GM21576 (cell line): ENCODE data around the gene TANC1.
A peak's percentile ranks its signal among the peaks of the same experiment; 100 is the strongest.

ENCODE experiments used
- ATAC-seq: cut with Tn5 transposase; IDR thresholded peaks from one replicate; pipeline ENCODE4 v1.9.1; 2021; ENCODE audit warnings: mild to moderate bottlenecking, moderate library complexity; ENCODE audit not compliant: unreplicated experiment

TANC1 gene

DNA sequence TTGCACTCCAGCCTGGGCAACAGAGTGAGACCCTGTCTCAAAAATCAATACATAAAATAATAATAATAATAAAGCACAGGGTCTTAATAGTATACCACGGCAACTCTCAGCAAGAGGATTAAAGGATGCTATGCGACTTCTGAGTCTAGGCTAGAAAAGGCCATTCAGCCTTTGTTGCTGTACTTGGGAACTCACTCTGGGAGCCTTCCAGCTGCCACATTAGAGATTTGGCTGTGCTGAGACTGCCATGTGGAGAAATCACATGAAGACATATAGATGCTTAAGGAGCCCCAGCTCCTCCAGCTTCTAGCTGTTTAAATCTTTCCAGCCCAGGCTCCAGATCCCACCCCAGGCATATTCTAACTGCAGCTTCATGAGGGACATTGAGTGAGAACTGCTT, 8.2 kb upstream of the TANC1 start:
- no peak for ATAC-seq

DNA sequence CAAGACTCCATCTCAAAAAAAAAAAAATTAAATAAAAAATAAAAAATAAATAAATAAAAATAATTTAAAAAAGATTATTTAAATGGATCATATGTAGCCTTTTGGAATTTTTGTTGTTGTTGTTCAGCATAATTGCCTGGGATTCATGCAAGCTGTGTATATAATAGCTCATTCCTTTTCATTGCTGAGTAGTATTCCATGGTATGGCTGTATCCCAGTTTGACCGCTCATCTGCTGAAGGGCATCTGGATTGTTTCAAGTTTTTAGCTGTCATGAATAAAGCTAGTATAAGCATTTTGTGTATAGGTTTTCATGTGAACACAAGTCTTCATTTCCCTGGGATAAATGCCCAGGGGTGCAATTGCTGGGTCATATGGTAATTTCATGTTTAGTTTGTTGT, 6.4 kb upstream of the TANC1 start:
- ATAC-seq: no peak

DNA sequence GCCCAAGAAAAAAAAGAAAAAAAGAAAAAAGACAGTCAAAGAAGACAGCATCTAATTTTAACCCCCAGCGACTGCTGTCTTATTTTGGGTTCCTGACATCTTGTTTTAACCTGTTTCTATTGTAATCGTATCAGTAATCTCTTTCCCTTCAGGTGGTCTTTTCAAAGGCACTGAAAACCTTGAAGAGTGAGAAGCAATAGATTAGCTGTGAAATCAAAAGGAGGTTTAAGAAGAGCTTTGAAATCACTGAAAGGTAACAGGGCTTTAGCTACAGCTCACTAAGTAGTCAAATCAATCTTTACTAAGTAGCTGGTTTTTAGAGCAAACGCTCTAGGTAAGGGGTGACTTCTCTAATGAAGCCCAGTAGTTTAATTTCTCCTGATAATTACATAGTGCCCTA, 5.4 kb upstream of the TANC1 start:
- ATAC-seq: no peak

DNA sequence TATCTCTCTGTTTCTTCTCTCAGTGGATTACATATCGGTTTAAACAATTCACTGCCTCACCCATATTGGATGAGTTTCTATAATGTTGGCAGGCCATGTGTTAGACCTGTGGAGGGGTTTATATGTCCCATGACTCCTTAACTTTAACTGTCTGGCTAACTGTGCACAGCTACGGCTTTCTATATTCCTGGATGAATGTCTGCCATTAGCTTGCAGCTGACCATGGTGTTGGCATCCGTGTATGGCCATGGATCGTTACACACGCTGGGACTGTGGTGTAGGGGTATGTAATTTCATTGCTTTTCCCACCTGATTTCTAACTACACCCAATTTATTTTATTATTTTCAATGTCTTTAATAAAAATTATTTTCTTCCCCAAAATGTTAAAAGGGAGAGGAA, 3.3 kb upstream of the TANC1 start:
- ATAC-seq: no peak

DNA sequence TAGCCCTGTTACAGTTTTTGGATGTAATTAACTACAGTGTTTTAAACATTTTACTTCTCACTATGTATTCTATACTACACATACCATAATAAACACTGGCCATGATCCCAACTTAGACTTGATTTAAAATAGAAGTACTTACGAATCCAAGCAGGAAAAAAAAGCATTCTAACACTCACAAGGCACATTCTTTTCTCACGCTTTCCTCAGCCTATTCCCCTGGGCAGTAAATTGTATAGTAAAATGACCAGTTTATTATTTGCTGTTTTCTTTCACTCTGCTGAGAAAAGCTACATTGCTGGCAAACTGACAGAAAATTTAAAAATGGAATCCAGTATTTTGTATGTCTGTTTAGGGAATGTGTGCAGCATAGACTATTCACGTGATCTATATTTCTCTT, 2.8 kb upstream of the TANC1 start:
- no peak for ATAC-seq

DNA sequence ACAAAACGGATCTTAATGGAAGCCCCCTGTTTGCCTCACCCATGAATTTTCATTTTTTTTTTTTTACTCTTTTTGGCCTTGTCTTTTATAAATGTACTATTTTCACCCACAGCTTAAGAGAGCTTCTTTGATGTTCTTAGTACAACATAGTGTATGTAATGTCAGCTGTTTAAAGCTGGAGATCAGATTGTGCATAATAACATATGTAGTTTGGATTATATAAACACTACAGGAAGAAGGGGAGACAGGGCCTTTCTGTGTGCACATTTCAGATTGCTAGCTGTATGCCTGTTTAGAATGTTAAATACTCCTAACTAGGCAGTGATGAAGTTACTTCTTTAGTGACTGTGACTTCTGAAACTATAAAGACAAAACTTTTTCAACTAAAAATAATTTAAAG, 2.1 kb upstream of the TANC1 start:
- no peak for ATAC-seq

DNA sequence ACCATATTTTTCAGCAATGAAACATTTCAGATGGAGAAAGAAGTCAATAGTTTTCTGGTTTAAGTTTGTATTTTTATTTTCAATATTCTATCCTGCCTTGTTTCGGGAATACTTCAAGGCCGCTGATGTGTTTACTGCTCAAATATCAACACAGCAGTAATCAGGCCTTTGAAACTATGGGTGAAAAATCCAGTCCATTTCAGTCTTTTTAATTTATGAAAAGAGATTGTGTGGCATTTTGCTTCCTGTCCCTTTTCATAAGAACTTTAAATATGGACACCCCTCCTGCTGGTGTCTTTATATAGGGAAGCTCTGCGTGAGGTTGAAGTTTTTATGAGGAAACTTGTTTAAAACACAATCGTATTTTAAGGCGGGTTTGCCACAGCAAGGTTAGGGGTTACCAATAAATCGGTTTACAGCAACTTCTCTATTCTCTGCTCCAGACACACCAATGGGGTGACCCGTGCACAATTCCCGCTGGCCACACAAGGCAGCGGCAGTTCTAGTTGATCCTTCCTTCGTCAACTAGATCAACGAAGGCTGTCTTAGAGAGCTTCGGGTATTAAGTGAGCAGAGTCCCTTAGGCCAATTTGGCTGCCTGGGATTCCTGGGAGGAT, 1.2 kb upstream of the TANC1 start:
- ATAC-seq: no peak

DNA sequence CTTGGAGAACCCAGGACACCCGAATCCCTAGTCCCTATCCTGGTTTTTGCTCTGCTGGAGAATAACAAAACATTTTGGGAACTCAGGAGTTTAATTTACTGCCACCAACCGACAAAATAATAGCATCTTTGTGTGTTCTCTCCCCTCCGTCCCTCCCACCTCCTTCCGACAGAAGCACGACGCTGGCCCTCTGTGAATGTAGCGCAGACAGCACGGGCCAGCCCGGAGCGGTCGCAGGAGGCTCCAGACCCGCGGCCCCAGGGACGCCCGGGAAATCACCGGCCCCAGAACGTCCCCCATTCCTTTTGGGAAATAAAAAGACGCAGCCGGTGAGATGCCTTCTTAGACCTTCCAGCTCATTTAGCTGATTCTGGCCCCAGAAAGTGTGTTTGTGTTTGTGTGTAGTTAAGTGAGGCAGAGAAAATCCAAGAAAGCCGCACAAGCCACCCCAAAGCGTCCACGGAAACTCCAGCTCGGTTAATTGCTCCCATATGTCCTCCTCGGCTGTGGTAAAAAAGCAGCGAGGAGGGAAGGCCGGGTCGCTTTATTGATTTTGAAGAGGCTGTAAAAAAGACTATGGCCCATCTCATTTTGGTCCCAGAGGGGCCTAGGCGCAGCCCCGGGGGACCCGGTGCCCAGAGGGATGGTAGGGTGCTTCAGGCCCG, 577 bp upstream of the TANC1 start:
- ATAC-seq: no peak

DNA sequence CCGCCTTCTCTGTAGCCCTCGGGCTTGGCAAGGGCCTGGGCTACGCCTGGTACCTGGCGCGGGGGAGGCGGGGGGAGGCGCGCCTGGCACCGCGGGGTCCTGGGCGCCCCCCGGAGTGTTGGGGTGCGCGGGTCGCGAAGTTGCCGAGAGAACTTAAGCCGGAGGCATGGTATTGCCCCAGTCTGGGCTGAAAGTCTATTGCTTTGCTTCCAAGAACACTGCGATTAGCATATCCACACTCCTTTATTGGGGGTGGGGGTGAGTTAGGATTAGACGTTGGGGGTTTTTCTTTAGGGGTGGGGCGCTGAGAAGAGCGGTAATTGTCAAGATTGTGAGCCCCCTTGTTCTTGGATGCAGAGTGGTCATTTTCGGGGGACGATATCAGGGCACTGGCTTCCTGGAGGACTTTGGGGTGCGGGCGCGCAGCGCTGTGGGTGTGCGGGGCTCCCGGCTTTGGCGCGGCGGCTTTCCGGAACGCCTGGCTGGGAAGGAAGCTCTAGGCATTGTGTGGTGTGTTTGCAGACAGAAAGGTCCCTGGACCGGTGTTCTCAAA, 798 bp downstream of the TANC1 start:
- peak; percentile 3 for ATAC-seq

DNA sequence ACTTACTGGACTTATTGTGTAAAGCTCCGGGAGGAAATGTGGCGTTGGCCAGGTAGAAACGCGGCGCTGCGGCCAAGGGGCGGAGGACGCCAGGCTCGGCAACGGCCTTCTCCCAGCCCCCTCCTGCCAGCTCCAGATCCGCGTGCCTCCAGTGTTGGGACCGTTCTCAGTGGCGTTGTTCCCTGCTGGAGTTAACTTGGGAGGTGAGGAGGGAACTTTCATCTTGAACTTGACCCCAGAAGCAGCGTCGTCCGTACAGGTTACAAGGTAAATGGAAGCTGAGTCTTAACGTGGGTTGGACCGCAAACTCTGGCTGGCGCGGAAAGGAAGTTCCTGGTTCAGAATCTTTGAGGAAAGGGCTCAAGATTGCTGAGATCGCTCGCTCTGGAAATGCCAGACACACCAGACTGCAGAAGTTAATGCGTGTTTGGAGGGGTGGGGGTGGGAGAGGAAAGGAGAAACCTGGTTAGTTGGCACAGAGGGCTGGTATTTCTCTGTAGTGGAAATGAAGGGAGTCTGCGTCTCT, 1.3 kb downstream of the TANC1 start:
- ATAC-seq: no peak

DNA sequence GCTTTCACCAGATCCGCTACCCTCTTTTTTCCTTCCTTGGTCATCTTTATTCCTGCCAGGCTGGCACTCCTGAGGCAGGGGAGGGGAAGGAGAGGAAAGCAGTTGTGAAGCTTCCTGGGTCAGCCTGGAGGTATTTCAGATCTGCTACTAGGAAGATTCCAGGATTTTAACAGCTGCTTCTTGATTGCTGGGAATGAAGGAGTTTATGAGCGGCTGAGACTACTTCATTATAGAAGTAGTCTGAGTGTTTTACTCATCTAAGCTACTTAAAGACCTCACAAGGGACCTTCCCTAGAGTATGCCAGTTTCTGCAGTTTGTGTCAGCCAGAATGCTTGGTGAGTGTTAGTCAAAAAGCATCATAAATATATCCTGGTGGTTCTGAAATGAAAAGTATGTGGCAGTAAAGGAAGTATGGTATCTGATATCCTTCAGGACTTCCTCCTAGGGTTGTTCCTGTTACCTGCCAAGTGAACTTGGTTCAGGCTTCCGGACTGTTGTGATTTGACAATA, 1.9 kb downstream of the TANC1 start:
- ATAC-seq: no peak

DNA sequence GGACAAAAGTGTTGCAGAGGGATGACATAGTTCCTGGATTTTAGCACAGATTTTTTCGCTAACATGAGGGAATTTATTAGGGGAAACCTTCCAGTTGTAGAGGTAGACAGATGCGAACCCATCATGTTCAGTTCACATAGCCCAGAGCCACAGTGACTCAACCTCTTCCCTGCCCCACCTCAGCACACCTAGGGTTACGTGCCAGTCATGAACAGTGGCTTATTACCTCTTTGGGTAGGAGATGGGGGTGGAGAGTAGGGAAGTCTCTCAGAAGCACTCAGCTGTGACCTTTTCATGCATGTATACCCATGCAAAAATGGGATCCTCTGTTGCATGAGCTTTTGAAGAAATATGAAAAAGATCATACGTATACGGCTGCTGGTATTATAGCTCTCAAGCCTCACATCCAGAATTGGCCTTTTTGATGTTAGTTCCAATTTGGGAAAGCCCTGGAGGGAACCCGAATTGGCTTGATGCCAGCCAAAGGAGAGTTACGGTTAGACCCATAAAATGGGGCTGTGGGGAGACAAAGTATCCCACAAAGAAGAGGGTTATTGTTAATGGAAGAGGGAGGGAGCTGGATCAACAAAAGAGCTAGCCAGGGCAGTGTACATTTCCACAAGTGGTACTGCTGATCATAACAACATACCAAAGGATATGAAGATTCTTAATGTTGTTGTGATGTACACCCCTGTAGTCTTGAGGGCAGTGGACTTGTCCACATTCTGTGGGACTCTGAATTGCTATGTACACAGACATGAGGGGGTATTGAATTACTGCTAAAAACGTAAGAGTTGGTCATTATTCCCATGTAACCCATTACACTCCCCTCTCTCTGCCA, 4.9 kb downstream of the TANC1 start:
- ATAC-seq: no peak

DNA sequence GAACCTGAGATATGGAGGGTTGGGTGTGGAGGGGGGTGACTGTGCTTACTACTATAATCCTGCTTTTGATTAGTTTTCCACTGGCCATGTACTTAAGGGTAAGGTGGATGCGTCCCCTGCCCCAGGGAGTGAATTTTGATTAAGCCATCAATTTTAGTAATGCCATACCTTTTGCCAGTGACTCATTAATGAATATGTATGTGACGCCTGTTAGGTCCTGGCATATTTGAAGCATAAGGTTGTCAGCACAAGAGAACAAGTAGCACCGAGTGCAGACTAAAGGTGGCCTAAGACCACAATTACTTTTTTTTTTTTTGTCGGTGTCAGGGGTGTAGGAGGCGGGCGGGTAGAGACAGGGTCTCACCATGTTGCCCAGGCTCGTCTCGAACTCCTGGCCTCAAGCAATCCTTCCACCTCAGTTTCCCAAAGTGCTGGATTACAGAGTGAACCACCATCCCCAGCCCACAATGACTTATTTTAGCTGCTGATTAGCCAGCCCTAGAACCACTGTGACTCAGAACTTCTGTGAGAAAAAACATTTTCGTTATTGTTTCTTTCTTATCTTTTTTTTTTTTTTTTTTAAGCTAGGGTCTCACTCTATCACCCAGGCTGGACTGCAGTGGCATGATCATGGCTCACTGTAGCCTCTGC, 7.0 kb downstream of the TANC1 start:
- ATAC-seq: no peak

DNA sequence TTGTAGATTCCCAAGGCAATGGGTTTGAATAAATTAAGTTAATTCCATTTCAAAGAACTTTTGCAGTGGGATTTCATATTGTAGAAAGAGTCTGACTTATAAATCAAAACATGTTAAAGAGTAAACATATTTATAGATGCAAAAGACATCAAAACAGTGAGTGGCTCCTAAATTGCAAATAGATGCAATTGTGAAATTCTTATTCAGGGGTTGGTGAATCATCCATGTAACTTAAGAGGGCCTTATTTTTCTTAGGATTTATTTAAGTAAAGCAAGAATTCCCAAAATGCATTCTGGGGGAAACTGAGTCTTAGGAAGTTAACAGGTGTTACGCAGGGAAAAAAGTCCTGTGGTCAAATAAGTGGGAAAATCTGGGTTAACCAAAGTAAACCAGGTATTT, 11.3 kb downstream of the TANC1 start:
- no peak for ATAC-seq

DNA sequence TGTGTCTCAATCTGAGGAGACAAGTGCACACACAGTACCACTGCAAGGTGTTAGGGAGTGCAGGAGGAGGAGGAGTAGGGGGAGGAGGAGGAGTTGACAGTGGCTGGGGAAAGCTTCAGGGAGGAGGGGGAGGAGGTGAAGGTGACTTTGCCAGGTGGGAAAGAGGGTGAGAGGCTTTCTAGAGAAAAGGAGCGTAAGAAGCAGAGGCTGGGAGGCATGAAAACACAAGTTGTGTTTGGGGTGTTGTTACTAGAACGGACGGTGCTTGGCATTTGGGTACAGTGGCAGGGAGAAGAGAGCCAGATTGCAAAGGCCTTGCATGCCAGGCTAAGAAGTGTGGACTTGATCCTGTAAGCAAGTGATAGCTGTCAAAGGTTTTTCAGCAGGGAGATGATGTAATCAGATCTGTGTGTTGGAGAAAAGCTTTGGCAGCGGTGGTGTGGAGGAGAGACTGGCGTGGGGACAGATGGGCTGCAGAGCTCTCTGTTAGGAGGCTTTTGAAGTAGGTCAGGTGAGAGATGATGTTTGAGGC, 16.2 kb downstream of the TANC1 start:
- ATAC-seq: no peak

DNA sequence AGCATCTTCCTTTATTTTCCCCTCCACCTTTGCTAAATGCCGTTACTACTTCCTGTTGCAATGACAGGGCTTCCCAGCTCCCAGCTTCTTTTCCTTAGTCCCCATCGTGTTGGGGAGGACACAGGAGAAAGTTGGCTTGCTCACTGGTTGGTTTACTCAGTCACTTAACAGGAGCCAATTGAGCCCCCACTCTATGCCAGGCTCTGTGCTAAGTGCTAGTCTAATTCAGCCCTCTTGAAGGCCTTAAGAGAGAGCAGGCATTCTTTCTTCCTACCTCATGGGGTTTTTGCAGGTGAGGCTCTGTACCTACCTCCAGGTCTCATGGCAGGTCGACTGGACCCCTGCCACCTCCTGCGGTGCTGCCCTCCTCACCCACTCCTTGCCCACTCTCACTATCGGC, 20.1 kb downstream of the TANC1 start:
- ATAC-seq: no peak

DNA sequence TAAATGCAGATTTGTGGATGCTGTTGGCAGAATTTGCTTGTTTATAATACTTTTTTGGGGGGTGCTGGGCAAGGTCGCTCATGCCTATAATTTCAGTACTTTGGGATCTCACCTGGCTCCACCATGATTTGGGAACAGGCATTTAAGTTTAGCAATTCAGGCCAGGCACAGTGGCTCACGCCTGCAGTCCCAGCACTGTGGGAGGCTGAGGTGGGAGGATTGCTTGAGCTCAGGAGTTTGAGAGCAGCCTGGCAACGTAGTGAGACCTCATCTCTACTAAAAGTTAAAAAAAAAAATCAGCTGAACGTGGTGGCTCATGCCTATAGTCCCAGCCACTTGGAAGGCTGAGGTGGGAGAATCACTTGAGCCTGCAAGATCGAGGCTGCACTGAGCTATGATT, 20.7 kb downstream of the TANC1 start:
- ATAC-seq: no peak

DNA sequence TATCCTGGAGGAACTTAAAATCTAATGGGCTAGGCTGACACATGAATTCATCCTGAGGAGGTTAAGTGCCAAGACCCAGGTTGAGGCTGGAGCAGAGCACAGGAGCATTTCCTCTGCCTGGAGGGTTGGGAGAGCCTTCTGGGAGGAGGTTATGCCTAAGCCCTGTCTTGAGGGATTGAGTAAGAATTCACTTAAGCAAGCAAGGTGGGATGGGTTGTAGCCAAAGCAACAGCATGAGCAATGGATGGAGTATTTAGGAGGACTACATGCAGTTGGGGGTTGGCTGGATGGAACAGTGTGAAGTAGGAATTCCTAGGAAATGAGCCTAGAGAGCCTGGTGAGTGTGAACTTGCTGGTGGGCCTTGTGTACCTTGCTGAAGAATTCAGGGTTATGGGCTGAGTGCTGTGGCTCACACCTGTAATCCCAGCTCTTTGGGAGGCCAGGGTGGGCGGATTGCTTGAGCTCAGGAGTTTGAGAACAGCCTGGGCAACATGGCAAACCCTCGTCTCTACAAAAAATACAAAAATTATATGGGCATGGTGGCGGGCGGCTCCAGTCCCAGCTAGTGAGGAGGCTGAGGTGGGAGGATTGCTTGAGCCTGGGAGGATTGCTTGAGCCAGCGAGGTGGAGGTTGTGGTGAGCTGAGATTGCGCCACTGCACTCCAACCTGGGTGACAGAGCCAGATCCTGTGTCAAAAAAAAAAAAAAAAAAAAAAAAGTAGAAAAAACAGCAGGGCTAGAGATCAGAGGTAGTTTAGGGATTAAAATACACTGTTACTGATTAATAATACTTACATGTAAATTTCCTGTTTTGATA, 22.2 kb downstream of the TANC1 start:
- no peak for ATAC-seq

DNA sequence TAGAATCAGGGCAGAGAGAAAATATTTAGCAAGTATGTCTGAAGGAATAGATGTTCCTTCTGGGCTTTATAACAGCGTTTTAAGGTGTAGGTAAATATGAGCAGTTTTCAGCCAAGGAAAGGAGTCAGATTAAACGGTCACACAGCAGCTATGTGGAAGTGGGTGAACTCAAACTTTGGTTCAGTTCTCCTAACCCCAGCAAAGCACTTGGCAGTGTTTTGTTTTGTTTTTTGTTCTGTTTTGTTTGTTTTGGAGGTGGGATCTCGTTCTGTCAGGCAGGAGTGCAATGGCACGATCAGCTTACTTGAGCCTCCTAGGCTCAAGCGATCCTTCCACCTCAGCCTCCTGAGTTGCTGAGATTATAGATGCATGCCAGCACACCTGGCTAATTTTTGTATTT, 24.6 kb downstream of the TANC1 start:
- no peak for ATAC-seq
